Neuronal stem cell (in vitro differentiated cells): ENCODE data around the gene CTSS.
"Not testable (repeated sequence)": the region's sequence is repeated elsewhere in the genome, so short reads cannot be mapped to it uniquely, and the experiment has no call there.

Source experiments
- DNase-seq: peaks from one replicate; pipeline ENCODE4 v3.0.0-alpha.2; 2013; ENCODE audit warnings: low spot score
- H2AFZ ChIP-seq: one replicate; pipeline ENCODE4 v1.6.1; 2013; ENCODE audit warnings: mild to moderate bottlenecking, low read length, inconsistent platforms
- H2AK5ac ChIP-seq: 2 replicates; pipeline ENCODE4 v1.6.1; 2013; ENCODE audit warnings: low read depth, mild to moderate bottlenecking, inconsistent platforms, low read length, moderate library complexity, mixed read lengths
- H2BK120ac ChIP-seq: 2 replicates; pipeline ENCODE4 v1.6.1; 2013; ENCODE audit warnings: low read depth, mild to moderate bottlenecking, inconsistent platforms, low read length, moderate library complexity, mixed read lengths
- H2BK12ac ChIP-seq: one replicate; pipeline ENCODE4 v1.6.1; 2013; ENCODE audit warnings: low read length, inconsistent platforms
- H2BK15ac ChIP-seq: 2 replicates; pipeline ENCODE4 v1.6.1; 2013; ENCODE audit warnings: mild to moderate bottlenecking, low read length, inconsistent platforms, mixed read lengths
- H2BK5ac ChIP-seq: one replicate; pipeline ENCODE4 v1.6.1; 2013; ENCODE audit warnings: inconsistent platforms, mild to moderate bottlenecking, low read length, moderate library complexity
- H3K14ac ChIP-seq: one replicate; pipeline ENCODE4 v1.6.1; 2013; ENCODE audit warnings: low read length, inconsistent platforms
- H3K18ac ChIP-seq: 2 replicates; pipeline ENCODE4 v1.6.1; 2013; ENCODE audit warnings: low read length, inconsistent platforms
- H3K23ac ChIP-seq: 2 replicates; pipeline ENCODE4 v1.6.1; 2013; ENCODE audit warnings: low read depth, mild to moderate bottlenecking, mixed read lengths, low read length, inconsistent platforms; ENCODE audit not compliant: poor library complexity
- H3K27ac ChIP-seq: replicated peaks from 3 replicates; pipeline ENCODE4 v1.5.1; 2013; ENCODE audit warnings: low read length, inconsistent platforms
- H3K27me3 ChIP-seq, 3 experiments: 2 replicates each; pipeline ENCODE4 v1.6.1; 2013; ENCODE audit warnings: low read length in 3 of 3, mild to moderate bottlenecking in 2 of 3, inconsistent platforms in 1 of 3, low read depth in 1 of 3, mixed read lengths in 1 of 3, moderate library complexity in 1 of 3; ENCODE audit not compliant: control insufficient read depth in 3 of 3, insufficient read depth in 3 of 3
- H3K36me3 ChIP-seq, 2 donors: replicated peaks in 1 of 2; 2 replicates each; pipeline ENCODE4 v1.6.1; 2013; ENCODE audit warnings: low read length in 2 of 2; ENCODE audit not compliant: control insufficient read depth in 2 of 2, insufficient read depth in 2 of 2
- H3K4ac ChIP-seq: 2 replicates; pipeline ENCODE4 v1.6.1; 2013; ENCODE audit warnings: inconsistent platforms, mild to moderate bottlenecking, low read length, moderate library complexity
- H3K4me1 ChIP-seq, 2 donors: 1 replicate in 1 of 2; 2 replicates in 1 of 2; pipeline ENCODE4 v1.6.1; 2013; ENCODE audit warnings: low read length in 2 of 2, low read depth in 1 of 2; ENCODE audit not compliant: control insufficient read depth in 2 of 2, insufficient read depth in 1 of 2
- H3K4me2 ChIP-seq: one replicate; pipeline ENCODE4 v1.6.1; 2013; ENCODE audit warnings: mild to moderate bottlenecking, low read length, inconsistent platforms; ENCODE audit not compliant: insufficient read depth, poor library complexity, severe bottlenecking
- H3K4me3 ChIP-seq, 2 donors: 2 replicates each; pipeline ENCODE4 v1.5.1; 2013; ENCODE audit warnings: low read length in 2 of 2, mild to moderate bottlenecking in 2 of 2, inconsistent platforms in 1 of 2, moderate library complexity in 1 of 2
- H3K79me1 ChIP-seq: one replicate; pipeline ENCODE4 v1.6.1; 2013; ENCODE audit warnings: low read depth, mild to moderate bottlenecking, inconsistent platforms, low read length, moderate library complexity
- H3K9ac ChIP-seq: one replicate; pipeline ENCODE4 v1.6.1; 2013; ENCODE audit warnings: mild to moderate bottlenecking, low read depth, low read length, inconsistent platforms; ENCODE audit not compliant: poor library complexity
- H3K9me3 ChIP-seq, 2 donors: replicated peaks in 1 of 2; 2 replicates each; pipeline versions ENCODE3 to v1.6.1; 2013; ENCODE audit warnings: low read length in 2 of 2, mild to moderate bottlenecking in 2 of 2, inconsistent platforms in 1 of 2, low read depth in 1 of 2, mixed read lengths in 1 of 2, moderate library complexity in 1 of 2; ENCODE audit not compliant: control insufficient read depth in 2 of 2, insufficient read depth in 1 of 2
- H4K8ac ChIP-seq: one replicate; pipeline ENCODE4 v1.6.1; 2013; ENCODE audit warnings: low read depth, mild to moderate bottlenecking, inconsistent platforms, low read length, moderate library complexity
- H4K91ac ChIP-seq: one replicate; pipeline ENCODE4 v1.6.1; 2013; ENCODE audit warnings: low read length, low read depth, mild to moderate bottlenecking, inconsistent platforms; ENCODE audit not compliant: poor library complexity
- WGBS, 2 donors: extraction: QIAGEN DNeasy Blood & Tissue Kit; methylation state at CpG; one replicate each; pipeline ENCODE4 v1.1.7; 2013; ENCODE audit warnings: missing lambda C conversion rate in 2 of 2, mixed read lengths in 1 of 2; ENCODE audit not compliant: insufficient read length in 2 of 2, insufficient replicate concordance in 1 of 2; ENCODE audit errors: extremely low coverage in 2 of 2; 5-methylcytosine and 5-hydroxymethylcytosine counted together

CTSS gene

GRCh38 chr1:150793778-150794177, 28.2 kb upstream of the CTSS start:
- not testable (repeated sequence) for H3K4me2 ChIP-seq, H3K9me3 ChIP-seq, H2BK5ac ChIP-seq, H3K4me1 ChIP-seq, H2AFZ ChIP-seq, H3K18ac ChIP-seq, H3K14ac ChIP-seq, H4K8ac ChIP-seq, H2BK120ac ChIP-seq, H3K79me1 ChIP-seq, H3K9ac ChIP-seq, H3K4ac ChIP-seq, H2BK15ac ChIP-seq, DNase-seq, H3K36me3 ChIP-seq, H3K27ac ChIP-seq, H3K23ac ChIP-seq, H4K91ac ChIP-seq, H3K4me3 ChIP-seq, H2AK5ac ChIP-seq, H2BK12ac ChIP-seq, H3K27me3 ChIP-seq
- no CpG with 5 or more reads among the region's 3 CpGs for WGBS, 2 donors

DNA sequence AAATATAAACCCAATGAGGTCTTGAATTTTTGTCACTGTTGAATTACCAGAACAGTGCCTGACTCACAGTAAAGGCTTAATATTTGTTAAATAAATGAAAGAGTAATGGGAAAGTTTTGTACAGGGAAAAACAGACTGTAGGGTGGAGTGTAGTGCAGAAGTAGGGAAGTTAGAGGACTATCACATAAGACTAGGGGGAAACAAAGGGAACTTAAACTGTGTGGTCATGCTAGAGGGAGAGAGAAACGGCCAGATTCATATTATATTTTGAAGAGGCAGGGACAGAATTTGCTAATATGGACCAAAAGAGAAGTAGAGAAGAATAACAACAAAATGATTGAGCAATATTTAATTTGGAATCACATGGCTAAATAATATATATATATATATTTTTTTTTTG, 27.6 kb upstream of the CTSS start:
- no peak overlapping the region for H3K27ac ChIP-seq
- H3K18ac ChIP-seq: no peak overlapping the region
- no peak overlapping the region for H3K4me3 ChIP-seq
- DNase-seq: no peak
- H3K4me2 ChIP-seq: no peak overlapping the region
- H3K14ac ChIP-seq: no peak overlapping the region
- no peak overlapping the region for H3K9ac ChIP-seq
- no peak overlapping the region for H4K8ac ChIP-seq
- no peaks in the 10 kb centered on the region for H3K27me3 ChIP-seq
- H2BK120ac ChIP-seq: no peak overlapping the region
- H4K91ac ChIP-seq: no peak overlapping the region
- no peak overlapping the region for H2AFZ ChIP-seq
- no CpG with 5 or more reads among the region's 1 CpG for WGBS, 2 donors
- no peaks in the 10 kb centered on the region for H3K79me1 ChIP-seq
- H3K4ac ChIP-seq: no peak overlapping the region
- H3K36me3 ChIP-seq: peaks cover 0 to 3% of the 10 kb centered on the region in 2 donors
- H2BK12ac ChIP-seq: no peak overlapping the region
- H3K4me1 ChIP-seq: peaks cover 1 to 2% of the 10 kb centered on the region in 2 donors
- no peak overlapping the region for H2BK5ac ChIP-seq
- H3K9me3 ChIP-seq: no peaks in the 10 kb centered on the region
- no peak overlapping the region for H2BK15ac ChIP-seq
- H2AK5ac ChIP-seq: no peak overlapping the region
- no peak overlapping the region for H3K23ac ChIP-seq

DNA sequence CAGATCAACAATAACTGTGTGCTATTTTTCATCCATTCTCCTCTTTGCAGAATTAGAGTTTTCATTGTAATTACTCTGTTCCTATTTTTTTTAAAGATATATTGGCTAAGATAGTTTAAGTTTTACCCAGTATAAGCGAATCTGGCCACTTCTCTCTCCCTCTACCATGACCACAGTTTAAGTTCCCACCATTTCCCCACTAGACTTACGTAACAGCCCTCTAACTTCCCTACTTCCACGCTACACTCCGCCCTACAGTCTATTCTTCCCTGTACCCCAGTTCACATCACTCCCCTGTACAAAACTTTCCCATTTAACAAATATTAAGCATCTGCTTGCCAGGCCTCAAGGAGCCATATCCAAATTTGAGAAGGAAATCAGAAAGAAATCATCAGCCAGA, 26.0 kb upstream of the CTSS start:
- no peak overlapping the region for H2AFZ ChIP-seq
- H4K8ac ChIP-seq: no peak overlapping the region
- H3K4me3 ChIP-seq: no peak overlapping the region
- no peak overlapping the region for H3K18ac ChIP-seq
- no peak overlapping the region for H2BK120ac ChIP-seq
- H3K27me3 ChIP-seq: no peaks in the 10 kb centered on the region
- no peak overlapping the region for H3K27ac ChIP-seq
- H3K36me3 ChIP-seq: peaks cover 0 to 3% of the 10 kb centered on the region in 2 donors
- H3K14ac ChIP-seq: no peak overlapping the region
- no peak overlapping the region for H3K4ac ChIP-seq
- H3K4me1 ChIP-seq: no peaks in the 10 kb centered on the region
- H2AK5ac ChIP-seq: no peak overlapping the region
- H2BK5ac ChIP-seq: no peak overlapping the region
- no peak overlapping the region for H3K4me2 ChIP-seq
- no peak for DNase-seq
- no peaks in the 10 kb centered on the region for H3K79me1 ChIP-seq
- H3K9ac ChIP-seq: no peak overlapping the region
- H3K23ac ChIP-seq: no peak overlapping the region
- no peak overlapping the region for H2BK15ac ChIP-seq
- no peak overlapping the region for H4K91ac ChIP-seq
- no peak overlapping the region for H2BK12ac ChIP-seq
- 100% methylated on average over 3 of the region's 4 CpGs; no CpG with 5 or more reads in 1 of the 2 donors for WGBS, 2 donors
- no peaks in the 10 kb centered on the region for H3K9me3 ChIP-seq

DNA sequence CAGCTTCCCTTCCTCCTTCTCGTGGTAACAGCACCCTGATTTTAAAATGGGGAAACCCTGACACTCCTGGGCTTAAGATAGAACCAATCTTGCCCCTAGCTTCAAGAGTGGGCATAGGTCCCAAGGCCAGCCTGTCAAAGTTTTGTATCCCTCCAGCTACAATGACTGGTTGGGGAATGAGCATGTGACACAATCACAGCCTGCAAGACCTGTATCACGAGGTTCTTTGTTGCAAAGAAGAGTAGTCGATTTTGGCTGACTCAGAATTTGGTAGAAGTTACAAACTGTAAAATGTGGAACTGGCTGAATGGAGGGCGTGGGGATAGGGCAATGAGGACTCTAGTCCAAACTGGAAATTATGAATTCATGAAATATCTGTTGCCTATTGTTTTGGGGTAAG, 23.8 kb upstream of the CTSS start:
- Histone ChIP-seq H3K4me3 (no peak overlapping the region), H2BK5ac (no peak overlapping the region), H2AK5ac (no peak overlapping the region), H4K8ac (no peak overlapping the region), H3K23ac (no peak overlapping the region), H3K4ac (no peak overlapping the region), H2BK120ac (no peak overlapping the region), H2BK12ac (no peak overlapping the region), H3K9ac (no peak overlapping the region), H3K36me3 (no peaks in the 10 kb centered on the region), H3K27ac (no peak overlapping the region), H3K4me1 (no peaks in the 10 kb centered on the region), H2AFZ (peak overlapping the region; percentile 44), H3K14ac (no peak overlapping the region), H3K79me1 (no peaks in the 10 kb centered on the region), H2BK15ac (no peak overlapping the region), H3K27me3 (no peaks in the 10 kb centered on the region), H4K91ac (no peak overlapping the region), H3K4me2 (no peak overlapping the region), H3K18ac (no peak overlapping the region), H3K9me3 (no peaks in the 10 kb centered on the region)
- no peak for DNase-seq
- no CpG with 5 or more reads among the region's 4 CpGs for WGBS, 2 donors
